Astrocyte (in vitro differentiated cells and primary cell): ENCODE data around the gene ERGIC3. TPM values are rescaled to one million over a fixed set of nuclear protein-coding genes. Genes with fewer than 3 reads are reported as not detected.

Experiments
- DNase-seq: peaks from one replicate; pipeline ENCODE4 v3.0.0-alpha.2; 2010; ENCODE audit warnings: low read depth
- FAIRE-seq: peaks from 2 replicates; lab custom pipeline; 2011; peaks lifted over from hg19 to GRCh38; lab: Jason Lieb, UNC
- H2AFZ ChIP-seq: 2 replicates; pipeline ENCODE4 v1.6.0; 2012; ENCODE audit warnings: low read depth, low read length, inconsistent platforms
- H3K27ac ChIP-seq: 2 replicates; pipeline ENCODE4 v1.5.1; 2011; ENCODE audit warnings: low read depth, low read length, inconsistent platforms
- H3K27me3 ChIP-seq: 2 replicates; pipeline ENCODE4 v1.6.0; 2011; ENCODE audit warnings: low read length, inconsistent platforms; ENCODE audit not compliant: insufficient read depth
- H3K36me3 ChIP-seq: 2 replicates; pipeline ENCODE4 v1.5.1; 2011; ENCODE audit warnings: low read length, inconsistent platforms; ENCODE audit not compliant: insufficient read depth
- H3K4me1 ChIP-seq: 2 replicates; pipeline ENCODE4 v1.5.1; 2011; ENCODE audit warnings: low read length, inconsistent platforms; ENCODE audit not compliant: insufficient read depth
- H3K4me2 ChIP-seq: 2 replicates; pipeline ENCODE4 v1.6.0; 2012; ENCODE audit warnings: low read length, inconsistent platforms
- H3K4me3 ChIP-seq: 2 replicates; pipeline ENCODE4 v1.5.1; 2011; ENCODE audit warnings: low read depth, mild to moderate bottlenecking, low read length, inconsistent platforms; ENCODE audit not compliant: insufficient read depth
- H3K79me2 ChIP-seq: 2 replicates; pipeline ENCODE4 v1.6.0; 2012; ENCODE audit warnings: mild to moderate bottlenecking, low read length, inconsistent platforms; ENCODE audit not compliant: insufficient read depth
- H3K9ac ChIP-seq: 2 replicates; pipeline ENCODE4 v1.6.0; 2012; ENCODE audit warnings: mild to moderate bottlenecking, low read length, inconsistent platforms
- H3K9me3 ChIP-seq: 2 replicates; pipeline ENCODE4 v1.5.1; 2012; ENCODE audit warnings: low read depth, mild to moderate bottlenecking, low read length, inconsistent platforms; ENCODE audit not compliant: insufficient read depth
- H4K20me1 ChIP-seq: 2 replicates; pipeline ENCODE4 v1.6.0; 2012; ENCODE audit warnings: low read length, inconsistent platforms; ENCODE audit not compliant: insufficient read depth
- H3K27ac Mint-ChIP-seq: one replicate; pipeline ENCODE4 v1.8.0; 2021; ENCODE audit warnings: mild to moderate bottlenecking, mixed read lengths; ENCODE audit not compliant: unreplicated experiment
- H3K27me3 Mint-ChIP-seq: one replicate; pipeline ENCODE4 v1.8.0; 2021; ENCODE audit warnings: low read depth, mixed read lengths; ENCODE audit not compliant: unreplicated experiment
- H3K36me3 Mint-ChIP-seq: one replicate; pipeline ENCODE4 v1.8.0; 2021; ENCODE audit warnings: low read depth, mixed read lengths; ENCODE audit not compliant: unreplicated experiment
- H3K4me1 Mint-ChIP-seq: one replicate; pipeline ENCODE4 v1.8.0; 2021; ENCODE audit warnings: low read depth, mixed read lengths; ENCODE audit not compliant: unreplicated experiment
- H3K4me3 Mint-ChIP-seq: one replicate; pipeline ENCODE4 v1.8.0; 2021; ENCODE audit warnings: mild to moderate bottlenecking, moderate library complexity, mixed read lengths; ENCODE audit not compliant: unreplicated experiment
- H3K9me3 Mint-ChIP-seq: one replicate; pipeline ENCODE4 v1.8.0; 2021; ENCODE audit warnings: mild to moderate bottlenecking, mixed read lengths; ENCODE audit not compliant: unreplicated experiment
- CTCF ChIP-seq: IDR thresholded peaks from 2 replicates; pipeline ENCODE4 v1.5.1; 2011; ENCODE audit warnings: low read depth, mild to moderate bottlenecking, inconsistent platforms, low read length, moderate library complexity; ENCODE audit not compliant: insufficient read depth
- EZH2 ChIP-seq: IDR thresholded peaks from 2 replicates; pipeline ENCODE4 v1.6.1; 2012; ENCODE audit warnings: mild to moderate bottlenecking, low read length, inconsistent platforms; ENCODE audit not compliant: insufficient read depth
- total RNA-seq: library from RNA; stranded (reverse); gene quantifications from 2 replicates; pipeline ENCODE4 v1.2.1, GENCODE V29; 2021

The ERGIC3 gene
- total RNA-seq, 1 donor from 2014 or later = 198 TPM

- H3K4me1 ChIP-seq = peaks cover 14% of the 10 kb centered on the region
- Mint-ChIP-seq H3K4me1 (peaks cover 20% of the 10 kb centered on the region), H3K27ac (no peak overlapping the region), H3K36me3 (peaks cover 43% of the 10 kb centered on the region), H3K27me3 (no peaks in the 10 kb centered on the region), H3K4me3 (no peak overlapping the region), H3K9me3 (no peaks in the 10 kb centered on the region)
- H3K9me3 ChIP-seq = no peaks in the 10 kb centered on the region
- no peaks in the 10 kb centered on the region for H3K27me3 ChIP-seq
- no peak overlapping the region for H3K9ac ChIP-seq
- H3K79me2 ChIP-seq = no peaks in the 10 kb centered on the region
- no peak overlapping the region for H3K27ac ChIP-seq
- FAIRE-seq (no peak), DNase-seq (no peak)
- H3K4me3 ChIP-seq = no peak overlapping the region
- no peak overlapping the region for H3K4me2 ChIP-seq
- peaks cover 53% of the 10 kb centered on the region for H3K36me3 ChIP-seq
- peaks cover 56% of the 10 kb centered on the region for H4K20me1 ChIP-seq
- no peak overlapping the region for H2AFZ ChIP-seq
- no peak for TF ChIP-seq EZH2
- no peak for TF ChIP-seq CTCF
Measured at GRCh38 chr20:35503841-35504561, 37.9 kb upstream of the ERGIC3 start.

GRCh38 chr20:35504751-35505150 lies 37.1 kb upstream of the ERGIC3 start:
- no peak overlapping the region for H3K4me3 ChIP-seq
- Mint-ChIP-seq H3K27me3 (no peaks in the 10 kb centered on the region), H3K4me3 (no peak overlapping the region), H3K9me3 (no peaks in the 10 kb centered on the region), H3K36me3 (peaks cover 48% of the 10 kb centered on the region), H3K4me1 (peaks cover 20% of the 10 kb centered on the region), H3K27ac (no peak overlapping the region)
- TF ChIP-seq CTCF (no peak), EZH2 (no peak)
- H3K9ac ChIP-seq = no peak overlapping the region
- H3K79me2 ChIP-seq = no peaks in the 10 kb centered on the region
- no peak overlapping the region for H3K27ac ChIP-seq
- H3K4me1 ChIP-seq = peaks cover 14% of the 10 kb centered on the region
- H3K27me3 ChIP-seq = no peaks in the 10 kb centered on the region
- no peak for DNase-seq
- no peak for FAIRE-seq
- no peaks in the 10 kb centered on the region for H3K9me3 ChIP-seq
- no peak overlapping the region for H2AFZ ChIP-seq
- H3K36me3 ChIP-seq = peaks cover 54% of the 10 kb centered on the region
- no peak overlapping the region for H3K4me2 ChIP-seq
- H4K20me1 ChIP-seq = peaks cover 62% of the 10 kb centered on the region

GRCh38 chr20:35506179-35506578 lies 35.7 kb upstream of the ERGIC3 start:
- Histone ChIP-seq H3K79me2 (no peaks in the 10 kb centered on the region), H3K27me3 (no peaks in the 10 kb centered on the region), H3K4me2 (no peak overlapping the region), H3K9ac (no peak overlapping the region), H3K4me1 (peaks cover 14% of the 10 kb centered on the region), H3K27ac (no peak overlapping the region), H3K4me3 (no peak overlapping the region), H3K36me3 (peaks cover 53% of the 10 kb centered on the region), H3K9me3 (no peaks in the 10 kb centered on the region), H2AFZ (no peak overlapping the region), H4K20me1 (peaks cover 64% of the 10 kb centered on the region)
- Mint-ChIP-seq H3K36me3 (peaks cover 49% of the 10 kb centered on the region), H3K4me1 (peaks cover 20% of the 10 kb centered on the region), H3K27ac (no peak overlapping the region), H3K27me3 (no peaks in the 10 kb centered on the region), H3K4me3 (no peak overlapping the region), H3K9me3 (no peaks in the 10 kb centered on the region)
- DNase-seq (no peak), FAIRE-seq (no peak)
- TF ChIP-seq CTCF (no peak), EZH2 (no peak)
